Fibroblast of lung (primary cell): ENCODE results near the gene PDE3A. TPM values are rescaled to one million over a fixed set of nuclear protein-coding genes. Genes with fewer than 3 reads are reported as not detected.

Experiments used
- DNase-seq, 2 donors: peaks; one replicate each; pipeline versions ENCODE4 v3.0.0 to v3.0.0-alpha.2; 2010; ENCODE audit warnings: low read depth in 2 of 2
- H2AFZ ChIP-seq: 2 replicates; pipeline ENCODE4 v1.5.1; 2012; ENCODE audit warnings: low read length, control low read depth, inconsistent platforms
- H3K27ac ChIP-seq: 2 replicates; pipeline ENCODE4 v1.5.1; 2011; ENCODE audit warnings: low read length, control low read depth; ENCODE audit not compliant: insufficient read depth
- H3K27me3 ChIP-seq: 2 replicates; pipeline ENCODE4 v1.5.1; 2011; ENCODE audit warnings: mild to moderate bottlenecking, low read length; ENCODE audit not compliant: control insufficient read depth, insufficient read depth
- H3K36me3 ChIP-seq: 2 replicates; pipeline ENCODE4 v1.5.1; 2011; ENCODE audit warnings: low read length; ENCODE audit not compliant: control insufficient read depth, insufficient read depth
- H3K4me1 ChIP-seq: 2 replicates; pipeline ENCODE4 v1.5.1; 2011; ENCODE audit warnings: low read length; ENCODE audit not compliant: control insufficient read depth, insufficient read depth; ENCODE audit errors: extremely low read depth
- H3K4me2 ChIP-seq: 2 replicates; pipeline ENCODE4 v1.5.1; 2011; ENCODE audit warnings: low read length, control low read depth; ENCODE audit not compliant: insufficient read depth; ENCODE audit errors: extremely low read depth
- H3K4me3 ChIP-seq, 4 experiments: fragments of 200-600 bp in 1 of 4; sonication (generic) in 1 of 4; replicated peaks in 1 of 4; 2 replicates each; pipeline ENCODE4 v1.5.1; 2011 to 2016; ENCODE audit warnings: low read length in 4 of 4, low read depth in 3 of 4, mild to moderate bottlenecking in 3 of 4, control low read depth in 2 of 4, inconsistent platforms in 1 of 4, mixed read lengths in 1 of 4; ENCODE audit not compliant: insufficient read depth in 1 of 4; ENCODE audit errors: control extremely low read depth in 1 of 4
- H3K79me2 ChIP-seq: 2 replicates; pipeline ENCODE4 v1.5.1; 2012; ENCODE audit warnings: mild to moderate bottlenecking, low read length, inconsistent platforms; ENCODE audit not compliant: control insufficient read depth, insufficient read depth
- H3K9ac ChIP-seq: 2 replicates; pipeline ENCODE4 v1.5.1; 2011; ENCODE audit warnings: mild to moderate bottlenecking, low read length, control low read depth; ENCODE audit not compliant: insufficient read depth
- H3K9me3 ChIP-seq: 2 replicates; pipeline ENCODE4 v1.5.1; 2012; ENCODE audit warnings: low read depth, low read length; ENCODE audit not compliant: control insufficient read depth, insufficient read depth
- H4K20me1 ChIP-seq: 2 replicates; pipeline ENCODE4 v1.5.1; 2011; ENCODE audit warnings: low read length; ENCODE audit not compliant: control insufficient read depth, insufficient read depth; ENCODE audit errors: extremely low read depth
- EZH2 ChIP-seq: IDR thresholded peaks from 2 replicates; pipeline ENCODE4 v1.5.1; 2012; ENCODE audit warnings: low read length, control low read depth, mild to moderate bottlenecking; ENCODE audit errors: missing control alignments
- polyA plus RNA-seq, 2 donors: library from polyadenylated mRNA; depleted of rRNA in 1 of 2; stranded (reverse) in 1 of 2; unstranded in 1 of 2; fragments of >200 nt; gene quantifications; 2 replicates each; pipeline ENCODE4 v1.2.1, GENCODE V29; 2011 to 2012; ENCODE audit warnings: missing spikeins in 1 of 2
- total RNA-seq: library from RNA; depleted of rRNA; stranded (reverse); fragments of >200 nt; gene quantifications from 2 replicates; pipeline ENCODE4 v1.2.1, GENCODE V29; 2014
- TF ChIP-seq, protein P1 (sequence below), 2 donors: IDR thresholded peaks in 1 of 2; conservative IDR thresholded peaks in 1 of 2; 1 replicate in 1 of 2; 2 replicates in 1 of 2; pipeline ENCODE4 v1.5.1; 2011 to 2012; ENCODE audit warnings: low read length in 2 of 2, control low read depth in 1 of 2, inconsistent platforms in 1 of 2, low read depth in 1 of 2, mild to moderate bottlenecking in 1 of 2

The PDE3A gene
- total and polyA plus RNA-seq, 2 donors (not counting 1 experiment from before 2014, with no cell fraction given): 0.17 to 2.7 TPM

- Histone ChIP-seq H3K9me3 (no peaks in the 10 kb centered on the region), H3K9ac (no peak overlapping the region), H3K36me3 (no peaks in the 10 kb centered on the region), H3K27ac (no peak overlapping the region), H3K4me2 (no peak overlapping the region), H4K20me1 (no peaks in the 10 kb centered on the region), H3K27me3 (no peaks in the 10 kb centered on the region), H3K79me2 (no peaks in the 10 kb centered on the region), H2AFZ (no peak overlapping the region), H3K4me3 (no peak overlapping the region), H3K4me1 (no peaks in the 10 kb centered on the region)
- peak in 1 of 2 donors; percentile 74 for DNase-seq
- TF ChIP-seq EZH2: no peak
- TF ChIP-seq, protein P1, sequence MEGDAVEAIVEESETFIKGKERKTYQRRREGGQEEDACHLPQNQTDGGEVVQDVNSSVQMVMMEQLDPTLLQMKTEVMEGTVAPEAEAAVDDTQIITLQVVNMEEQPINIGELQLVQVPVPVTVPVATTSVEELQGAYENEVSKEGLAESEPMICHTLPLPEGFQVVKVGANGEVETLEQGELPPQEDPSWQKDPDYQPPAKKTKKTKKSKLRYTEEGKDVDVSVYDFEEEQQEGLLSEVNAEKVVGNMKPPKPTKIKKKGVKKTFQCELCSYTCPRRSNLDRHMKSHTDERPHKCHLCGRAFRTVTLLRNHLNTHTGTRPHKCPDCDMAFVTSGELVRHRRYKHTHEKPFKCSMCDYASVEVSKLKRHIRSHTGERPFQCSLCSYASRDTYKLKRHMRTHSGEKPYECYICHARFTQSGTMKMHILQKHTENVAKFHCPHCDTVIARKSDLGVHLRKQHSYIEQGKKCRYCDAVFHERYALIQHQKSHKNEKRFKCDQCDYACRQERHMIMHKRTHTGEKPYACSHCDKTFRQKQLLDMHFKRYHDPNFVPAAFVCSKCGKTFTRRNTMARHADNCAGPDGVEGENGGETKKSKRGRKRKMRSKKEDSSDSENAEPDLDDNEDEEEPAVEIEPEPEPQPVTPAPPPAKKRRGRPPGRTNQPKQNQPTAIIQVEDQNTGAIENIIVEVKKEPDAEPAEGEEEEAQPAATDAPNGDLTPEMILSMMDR (conservative IDR thresholded peaks at IDR 0.05 in 1 of 2, IDR thresholded peaks at IDR 0.05 in 1 of 2; ENCODE audit: low read depth in 1 of 2, low read length in 2 of 2): no peak
Observed at GRCh38 chr12:20620261-20620660, 251.9 kb downstream of the PDE3A start.

- Histone ChIP-seq H3K27me3 (no peaks in the 10 kb centered on the region), H4K20me1 (no peaks in the 10 kb centered on the region), H2AFZ (no peak overlapping the region), H3K9me3 (no peaks in the 10 kb centered on the region), H3K9ac (no peak overlapping the region), H3K36me3 (no peaks in the 10 kb centered on the region), H3K4me3 (no peak overlapping the region), H3K4me2 (no peak overlapping the region), H3K79me2 (no peaks in the 10 kb centered on the region), H3K27ac (no peak overlapping the region), H3K4me1 (no peaks in the 10 kb centered on the region)
- peak; percentile 35 to 49 for DNase-seq
- TF ChIP-seq EZH2: no peak
- TF ChIP-seq, protein P1 (conservative IDR thresholded peaks at IDR 0.05 in 1 of 2, IDR thresholded peaks at IDR 0.05 in 1 of 2; ENCODE audit: low read depth in 1 of 2, low read length in 2 of 2): peak; percentile 27 to 69
Observed at GRCh38 chr12:20624718-20625117, 256.4 kb downstream of the PDE3A start.

DNA sequence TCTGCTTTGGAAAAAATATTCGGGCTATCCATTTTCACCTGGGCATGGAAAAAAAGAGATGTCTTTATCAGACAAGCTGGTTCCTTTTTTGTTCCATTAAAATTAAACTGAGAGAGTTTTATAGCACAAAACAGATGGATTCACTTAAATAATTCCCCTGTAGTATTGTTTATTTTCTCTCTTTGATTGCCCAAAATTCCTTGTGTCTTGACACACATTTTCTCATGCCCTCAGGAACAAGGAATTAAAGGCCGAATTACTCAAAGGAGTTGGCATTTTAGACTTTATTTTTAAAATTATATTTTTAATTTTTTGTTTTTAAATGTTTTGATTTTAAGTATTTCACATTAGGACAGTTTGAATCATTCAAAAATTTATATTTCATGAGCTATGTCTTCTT, 257.2 kb downstream of the PDE3A start:
- TF ChIP-seq EZH2: no peak
- TF ChIP-seq, protein P1 (conservative IDR thresholded peaks at IDR 0.05 in 1 of 2, IDR thresholded peaks at IDR 0.05 in 1 of 2; ENCODE audit: low read depth in 1 of 2, low read length in 2 of 2): no peak
- no peak overlapping the region for H3K4me2 ChIP-seq
- H3K4me3 ChIP-seq: no peak overlapping the region
- DNase-seq: no peak
- no peak overlapping the region for H2AFZ ChIP-seq
- H3K27ac ChIP-seq: no peak overlapping the region
- H3K36me3 ChIP-seq: no peaks in the 10 kb centered on the region
- H3K9ac ChIP-seq: no peak overlapping the region
- no peaks in the 10 kb centered on the region for H4K20me1 ChIP-seq
- H3K79me2 ChIP-seq: no peaks in the 10 kb centered on the region
- no peaks in the 10 kb centered on the region for H3K9me3 ChIP-seq
- no peaks in the 10 kb centered on the region for H3K4me1 ChIP-seq
- no peaks in the 10 kb centered on the region for H3K27me3 ChIP-seq
